ENCODE data around the gene FGB. TPM values are rescaled to one million over a fixed set of nuclear protein-coding genes. Genes with fewer than 3 reads are reported as not detected.

FGB gene
- total RNA-seq, 1 donor from 2014 or later: not detected

DNA sequence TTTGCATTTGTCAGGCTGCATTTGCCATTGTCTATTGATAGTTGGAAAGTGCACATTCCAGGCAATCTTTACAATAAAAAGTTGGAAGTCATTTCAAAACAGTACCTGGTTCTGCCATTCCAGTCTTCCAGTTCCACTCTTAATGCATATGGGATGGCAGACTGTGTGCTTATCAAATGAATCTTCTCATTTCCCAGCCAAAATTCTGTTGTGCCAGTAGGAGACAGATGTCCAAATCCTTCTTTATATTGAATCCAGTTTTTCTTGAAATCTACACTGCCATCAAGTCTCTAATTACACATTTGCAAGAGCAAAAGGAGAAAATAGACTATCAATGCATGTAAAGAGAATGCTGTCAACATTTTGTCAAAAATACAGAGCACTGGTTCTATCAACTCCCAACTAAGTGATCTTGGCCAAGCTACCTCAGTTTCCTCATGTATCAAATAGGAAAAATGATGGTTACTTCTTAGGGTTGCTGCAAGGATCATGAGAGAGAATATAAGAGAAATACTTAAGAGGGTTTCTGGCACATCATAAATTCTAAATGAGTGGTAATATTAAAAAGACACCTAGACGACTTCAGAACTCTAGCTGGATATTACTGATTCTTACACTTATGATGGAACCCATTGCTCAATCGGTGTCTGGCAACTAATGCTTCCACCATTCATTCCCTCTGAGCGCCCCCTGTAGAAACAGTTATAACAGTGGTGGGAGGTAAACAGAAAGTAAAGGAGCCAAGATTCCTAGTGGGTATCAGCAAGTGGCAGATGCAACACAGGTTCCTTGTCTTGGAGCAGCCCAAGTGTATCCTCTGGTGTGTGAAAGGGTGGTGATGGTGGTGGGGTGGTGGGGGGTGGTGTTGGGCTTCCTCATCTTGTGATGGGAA, 45.8 kb downstream of the FGB start:
- no peaks in the 10 kb centered on the region for H3K27me3 ChIP-seq
- no peak overlapping the region for H3K4me3 ChIP-seq
- no peaks in the 10 kb centered on the region for H3K36me3 ChIP-seq
- H4K20me1 ChIP-seq (ENCODE audit: low read depth): no peaks in the 10 kb centered on the region
- H3K4me1 ChIP-seq: no peaks in the 10 kb centered on the region
- no peaks in the 10 kb centered on the region for H3K27me3 Mint-ChIP-seq (ENCODE audit: insufficient read depth, low read depth)
- no peak overlapping the region for H3K4me3 Mint-ChIP-seq
- H3K27ac Mint-ChIP-seq: no peak overlapping the region
- H2AFZ ChIP-seq (replicated peaks): no peak overlapping the region
- H3F3A ChIP-seq (ENCODE audit: low read depth): no peaks in the 10 kb centered on the region
- H3K4me1 Mint-ChIP-seq: no peaks in the 10 kb centered on the region
- no peak for TF ChIP-seq EZH2phosphoT487 (IDR thresholded peaks at IDR 0.05)
- H3K9me3 ChIP-seq (ENCODE audit: low read depth): no peaks in the 10 kb centered on the region
- no peak overlapping the region for H3K27ac ChIP-seq
- DNase-seq (ENCODE audit: low spot score): no peak
- no peak overlapping the region for H3K4me2 ChIP-seq
- H3K36me3 Mint-ChIP-seq: no peaks in the 10 kb centered on the region
- H3K9ac ChIP-seq: no peak overlapping the region
- no peaks in the 10 kb centered on the region for H3K79me2 ChIP-seq (ENCODE audit: low read depth)
- H3K9me3 Mint-ChIP-seq: no peaks in the 10 kb centered on the region

DNA sequence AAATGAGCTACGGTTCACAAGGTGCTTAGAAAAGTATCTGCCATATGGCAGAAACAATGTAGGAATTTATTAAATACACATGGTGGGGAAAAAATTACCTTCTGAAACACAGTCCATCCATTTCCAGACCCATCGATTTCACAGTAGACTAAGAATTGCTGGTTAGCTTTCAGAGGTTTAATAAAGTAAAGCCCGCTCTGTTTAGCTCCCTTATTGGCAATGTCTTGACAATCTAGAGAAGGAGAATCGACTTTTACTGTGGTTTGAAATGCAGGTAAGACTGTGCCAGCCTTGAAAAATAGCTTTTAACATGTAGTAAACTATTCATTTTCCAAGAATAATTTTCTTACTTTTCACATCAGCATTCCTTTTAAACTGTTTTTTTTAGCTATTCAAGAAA, 46.7 kb downstream of the FGB start:
- H3K27me3 ChIP-seq: no peaks in the 10 kb centered on the region
- no peak overlapping the region for H3K27ac ChIP-seq
- no peaks in the 10 kb centered on the region for H3K36me3 ChIP-seq
- no peaks in the 10 kb centered on the region for H3K27me3 Mint-ChIP-seq (ENCODE audit: insufficient read depth, low read depth)
- no peaks in the 10 kb centered on the region for H3K79me2 ChIP-seq (ENCODE audit: low read depth)
- no peaks in the 10 kb centered on the region for H3F3A ChIP-seq (ENCODE audit: low read depth)
- H3K36me3 Mint-ChIP-seq: no peaks in the 10 kb centered on the region
- no peaks in the 10 kb centered on the region for H3K4me1 ChIP-seq
- no peaks in the 10 kb centered on the region for H3K9me3 Mint-ChIP-seq
- H4K20me1 ChIP-seq (ENCODE audit: low read depth): no peaks in the 10 kb centered on the region
- DNase-seq (ENCODE audit: low spot score): no peak
- H3K4me1 Mint-ChIP-seq: no peaks in the 10 kb centered on the region
- no peak overlapping the region for H2AFZ ChIP-seq (replicated peaks)
- no peak overlapping the region for H3K4me2 ChIP-seq
- no peak overlapping the region for H3K9ac ChIP-seq
- H3K4me3 Mint-ChIP-seq: no peak overlapping the region
- no peaks in the 10 kb centered on the region for H3K9me3 ChIP-seq (ENCODE audit: low read depth)
- H3K27ac Mint-ChIP-seq: no peak overlapping the region
- no peak overlapping the region for H3K4me3 ChIP-seq
- TF ChIP-seq EZH2phosphoT487 (IDR thresholded peaks at IDR 0.05) (no peak), EZH2 (IDR thresholded peaks at IDR 0.05) (no peak)
- TF ChIP-seq, protein P1, sequence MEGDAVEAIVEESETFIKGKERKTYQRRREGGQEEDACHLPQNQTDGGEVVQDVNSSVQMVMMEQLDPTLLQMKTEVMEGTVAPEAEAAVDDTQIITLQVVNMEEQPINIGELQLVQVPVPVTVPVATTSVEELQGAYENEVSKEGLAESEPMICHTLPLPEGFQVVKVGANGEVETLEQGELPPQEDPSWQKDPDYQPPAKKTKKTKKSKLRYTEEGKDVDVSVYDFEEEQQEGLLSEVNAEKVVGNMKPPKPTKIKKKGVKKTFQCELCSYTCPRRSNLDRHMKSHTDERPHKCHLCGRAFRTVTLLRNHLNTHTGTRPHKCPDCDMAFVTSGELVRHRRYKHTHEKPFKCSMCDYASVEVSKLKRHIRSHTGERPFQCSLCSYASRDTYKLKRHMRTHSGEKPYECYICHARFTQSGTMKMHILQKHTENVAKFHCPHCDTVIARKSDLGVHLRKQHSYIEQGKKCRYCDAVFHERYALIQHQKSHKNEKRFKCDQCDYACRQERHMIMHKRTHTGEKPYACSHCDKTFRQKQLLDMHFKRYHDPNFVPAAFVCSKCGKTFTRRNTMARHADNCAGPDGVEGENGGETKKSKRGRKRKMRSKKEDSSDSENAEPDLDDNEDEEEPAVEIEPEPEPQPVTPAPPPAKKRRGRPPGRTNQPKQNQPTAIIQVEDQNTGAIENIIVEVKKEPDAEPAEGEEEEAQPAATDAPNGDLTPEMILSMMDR (IDR thresholded peaks at IDR 0.05): no peak

DNA sequence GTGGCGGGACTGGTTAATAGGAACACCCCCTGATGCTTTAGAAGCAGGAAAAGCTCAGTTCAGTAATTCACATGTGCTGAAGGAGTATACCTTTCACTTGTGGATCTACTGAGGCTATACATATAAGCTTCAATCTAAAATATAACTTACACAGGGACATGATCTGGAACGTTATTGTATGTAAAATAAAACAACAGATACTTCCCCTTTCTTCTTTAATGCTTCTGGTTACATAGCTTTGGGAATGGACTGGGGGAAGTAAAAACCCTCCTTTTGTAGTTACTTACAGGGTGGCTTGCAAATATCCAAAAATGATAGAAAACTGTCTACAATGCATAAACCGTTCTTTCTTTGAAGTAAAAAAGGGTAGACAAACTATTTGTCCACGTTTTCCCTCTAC, 47.8 kb downstream of the FGB start:
- H3K27ac ChIP-seq: no peak overlapping the region
- H3K4me3 ChIP-seq: no peak overlapping the region
- no peaks in the 10 kb centered on the region for H4K20me1 ChIP-seq (ENCODE audit: low read depth)
- no peaks in the 10 kb centered on the region for H3F3A ChIP-seq (ENCODE audit: low read depth)
- no peak overlapping the region for H3K9ac ChIP-seq
- Mint-ChIP-seq H3K4me1 (no peaks in the 10 kb centered on the region), H3K27me3 (ENCODE audit: insufficient read depth, low read depth) (no peaks in the 10 kb centered on the region), H3K27ac (no peak overlapping the region), H3K36me3 (no peaks in the 10 kb centered on the region), H3K4me3 (no peak overlapping the region), H3K9me3 (no peaks in the 10 kb centered on the region)
- no peaks in the 10 kb centered on the region for H3K27me3 ChIP-seq
- H3K79me2 ChIP-seq (ENCODE audit: low read depth): no peaks in the 10 kb centered on the region
- no peaks in the 10 kb centered on the region for H3K4me1 ChIP-seq
- no peak for TF ChIP-seq EZH2 (IDR thresholded peaks at IDR 0.05)
- TF ChIP-seq, protein P1 (IDR thresholded peaks at IDR 0.05): no peak
- TF ChIP-seq EZH2phosphoT487 (IDR thresholded peaks at IDR 0.05): no peak
- no peak for DNase-seq (ENCODE audit: low spot score)
- no peaks in the 10 kb centered on the region for H3K9me3 ChIP-seq (ENCODE audit: low read depth)
- no peaks in the 10 kb centered on the region for H3K36me3 ChIP-seq
- no peak overlapping the region for H3K4me2 ChIP-seq
- no peak overlapping the region for H2AFZ ChIP-seq (replicated peaks)

DNA sequence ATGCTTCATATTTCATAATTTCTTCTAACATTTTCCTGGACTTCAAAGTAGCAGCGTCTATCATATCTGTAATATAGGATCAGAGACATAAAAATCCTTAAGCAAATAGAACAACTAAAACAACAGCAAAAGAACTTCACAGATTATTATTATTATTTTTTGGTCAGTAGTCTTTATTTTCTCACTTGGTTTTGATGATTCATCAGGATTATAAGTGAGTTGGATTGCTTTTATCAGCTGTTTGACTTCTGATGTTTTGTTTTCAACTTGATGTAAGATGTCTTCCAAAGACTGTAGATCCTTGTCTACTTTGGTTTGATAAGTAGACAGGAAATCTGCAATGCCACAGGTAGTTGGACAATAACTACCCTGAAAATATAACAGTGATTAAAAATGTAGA, 49.0 kb downstream of the FGB start:
- no peaks in the 10 kb centered on the region for H3K9me3 ChIP-seq (ENCODE audit: low read depth)
- H3K9ac ChIP-seq: no peak overlapping the region
- no peak overlapping the region for H3K27ac Mint-ChIP-seq

More for the DNA sequence above, 49.0 kb downstream of the FGB start:
- Histone ChIP-seq H3K27ac (no peak overlapping the region), H3K79me2 (ENCODE audit: low read depth) (no peaks in the 10 kb centered on the region), H3K4me3 (no peak overlapping the region), H4K20me1 (ENCODE audit: low read depth) (no peaks in the 10 kb centered on the region), H3K36me3 (no peaks in the 10 kb centered on the region), H3K27me3 (no peaks in the 10 kb centered on the region), H3K4me2 (no peak overlapping the region), H2AFZ (replicated peaks) (no peak overlapping the region), H3K4me1 (no peaks in the 10 kb centered on the region), H3F3A (ENCODE audit: low read depth) (no peaks in the 10 kb centered on the region)
- DNase-seq (ENCODE audit: low spot score): no peak
- H3K27me3 Mint-ChIP-seq (ENCODE audit: insufficient read depth, low read depth): no peaks in the 10 kb centered on the region
- no peaks in the 10 kb centered on the region for H3K4me1 Mint-ChIP-seq
- H3K4me3 Mint-ChIP-seq: no peak overlapping the region
- H3K36me3 Mint-ChIP-seq: no peaks in the 10 kb centered on the region
- H3K9me3 Mint-ChIP-seq: no peaks in the 10 kb centered on the region
- TF ChIP-seq EZH2phosphoT487 (IDR thresholded peaks at IDR 0.05) (no peak), EZH2 (IDR thresholded peaks at IDR 0.05) (no peak)
- TF ChIP-seq, protein P1 (IDR thresholded peaks at IDR 0.05): no peak
